ENCODE results near the gene DNAJA1.
"Not testable (repeated sequence)": the region's sequence is repeated elsewhere in the genome, so short reads cannot be mapped to it uniquely, and the experiment has no call there.

DNAJA1 gene

DNA sequence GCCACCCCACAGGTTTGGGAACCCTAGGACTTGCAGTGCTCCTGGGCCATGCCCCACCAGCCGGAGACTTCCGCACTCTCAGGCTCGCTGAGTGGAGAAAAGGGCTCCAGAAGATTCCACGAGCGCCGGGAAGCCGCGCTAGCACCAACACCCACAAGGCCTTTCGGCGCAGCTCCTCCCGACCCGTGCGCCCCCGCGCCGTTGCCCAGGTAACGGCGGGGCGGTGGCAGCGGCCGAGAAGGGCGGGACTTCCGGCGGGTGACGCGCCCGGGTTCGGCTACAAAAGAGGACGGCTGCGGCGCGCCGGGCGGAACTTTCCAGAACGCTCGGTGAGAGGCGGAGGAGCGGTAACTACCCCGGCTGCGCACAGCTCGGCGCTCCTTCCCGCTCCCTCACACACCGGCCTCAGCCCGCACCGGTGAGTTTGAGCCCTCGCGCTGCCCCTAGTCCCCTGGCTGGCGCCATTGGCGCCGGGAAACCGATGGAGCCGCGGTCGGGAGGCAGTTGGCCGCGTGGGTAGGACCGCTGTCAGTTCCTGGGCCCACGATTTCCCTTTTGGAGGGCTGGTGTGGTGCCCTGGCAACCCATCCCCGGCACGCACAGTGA, at the start of gene DNAJA1:
Gene DNAJA1, plus strand, starts transcription at position 308 of the 606 bp plus-strand sequence. CDS start 1,212 bp downstream, outside the sequence.
- peak within 1 kb of the TSS; percentile 82 for H3K4me3 ChIP-seq (ENCODE audit: low read depth, low read length)
- H3K4me1 ChIP-seq (ENCODE audit: control insufficient read depth, insufficient read depth, low read length, unreplicated experiment) = peaks cover 55% of the 10 kb centered on the region
- H3K27me3 ChIP-seq (ENCODE audit: insufficient read depth, low read length) = no peaks in the 10 kb centered on the region
- peak within 1 kb of the TSS; percentile 71 for H3K27ac ChIP-seq (ENCODE audit: low read depth, low read length)
- peak within 1 kb of the TSS; percentile 26 for H2AFZ ChIP-seq (ENCODE audit: low read length, unreplicated experiment)
- H3K79me2 ChIP-seq (ENCODE audit: control insufficient read depth, insufficient read depth, low read length, unreplicated experiment) = peaks cover 89% of the 10 kb centered on the region
- peaks cover 21% of the 10 kb centered on the region for H3K36me3 ChIP-seq (ENCODE audit: insufficient read depth, low read length)

DNA sequence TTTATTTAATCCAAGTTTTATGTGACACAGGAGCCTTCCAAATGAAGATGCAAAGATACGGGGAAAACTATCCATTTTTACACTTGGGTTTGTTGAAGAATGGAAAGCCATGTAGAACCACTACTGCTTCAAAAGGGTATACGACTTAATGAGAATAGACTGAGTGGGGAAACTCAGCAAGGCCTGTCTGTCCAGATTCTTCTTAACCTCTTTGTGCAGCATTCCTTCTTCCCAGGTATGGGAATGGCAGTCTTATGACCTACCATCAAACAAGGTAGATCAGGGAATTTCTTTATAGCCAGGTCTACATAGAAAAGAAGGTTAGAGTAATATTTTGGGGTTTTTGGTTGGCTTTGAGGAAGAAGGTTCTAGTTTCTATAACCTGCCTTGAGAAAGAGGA, 47.0 kb upstream of the DNAJA1 start:
- Histone ChIP-seq H3K4me1 (ENCODE audit: control insufficient read depth, insufficient read depth, low read length, unreplicated experiment) (peaks cover 5% of the 10 kb centered on the region), H3K4me3 (ENCODE audit: low read depth, low read length) (no peak overlapping the region), H3K27ac (ENCODE audit: low read depth, low read length) (no peak overlapping the region), H3K36me3 (ENCODE audit: insufficient read depth, low read length) (peaks cover 18% of the 10 kb centered on the region), H3K79me2 (ENCODE audit: control insufficient read depth, insufficient read depth, low read length, unreplicated experiment) (no peaks in the 10 kb centered on the region), H3K27me3 (ENCODE audit: insufficient read depth, low read length) (no peaks in the 10 kb centered on the region), H2AFZ (ENCODE audit: low read length, unreplicated experiment) (no peak overlapping the region)

DNA sequence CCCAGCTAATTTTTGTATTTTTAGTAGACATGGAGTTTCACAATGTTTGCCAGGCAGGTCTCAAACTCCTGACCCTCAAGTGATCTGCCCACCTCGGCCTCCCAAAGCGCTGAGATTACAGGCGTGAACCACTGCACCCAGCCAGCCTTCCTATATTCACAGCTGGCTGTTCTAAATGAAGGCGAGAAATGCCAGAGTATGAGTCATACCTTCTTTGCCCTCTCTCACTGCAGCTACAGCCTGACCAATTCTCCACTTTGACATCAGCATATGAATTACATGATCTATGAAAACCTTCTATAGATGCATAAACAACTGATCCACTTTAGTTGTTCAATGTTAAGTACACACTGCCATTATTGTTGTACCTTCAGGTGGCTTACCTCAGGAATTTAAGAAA, 38.1 kb upstream of the DNAJA1 start:
- no peak overlapping the region for H3K4me3 ChIP-seq (ENCODE audit: low read depth, low read length)

DNA sequence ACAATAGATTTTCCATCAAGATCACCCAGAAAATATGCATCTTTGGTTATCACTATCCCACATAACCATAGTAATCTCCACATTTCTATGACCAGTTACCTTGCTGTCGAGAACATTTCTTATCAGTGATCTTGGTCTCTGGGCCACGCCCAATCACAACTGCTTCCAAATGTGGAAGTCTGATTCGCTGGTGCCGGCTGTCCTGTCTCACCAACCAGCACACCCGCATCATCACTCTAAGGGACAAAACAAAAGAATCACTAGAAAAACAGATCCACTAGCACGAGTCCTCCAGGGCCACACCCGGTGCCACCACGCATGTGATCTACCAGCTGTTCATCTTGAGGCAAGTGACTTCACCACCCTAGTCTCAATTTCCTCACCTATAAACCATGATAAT, 35.4 kb upstream of the DNAJA1 start:
- no peak overlapping the region for H2AFZ ChIP-seq (ENCODE audit: low read length, unreplicated experiment)
- H3K4me1 ChIP-seq (ENCODE audit: control insufficient read depth, insufficient read depth, low read length, unreplicated experiment) = no peaks in the 10 kb centered on the region
- H3K79me2 ChIP-seq (ENCODE audit: control insufficient read depth, insufficient read depth, low read length, unreplicated experiment) = peaks cover 36% of the 10 kb centered on the region
- H3K27me3 ChIP-seq (ENCODE audit: insufficient read depth, low read length) = no peaks in the 10 kb centered on the region
- H3K4me3 ChIP-seq (ENCODE audit: low read depth, low read length) = no peak overlapping the region
- peak overlapping the region; percentile 29; the same call in 1 of the 2 replicates for H3K27ac ChIP-seq (ENCODE audit: low read depth, low read length)
- H3K36me3 ChIP-seq (ENCODE audit: insufficient read depth, low read length) = peaks cover 18% of the 10 kb centered on the region

More for the DNA sequence above, 38.1 kb upstream of the DNAJA1 start:
- H3K36me3 ChIP-seq (ENCODE audit: insufficient read depth, low read length) = peaks cover 28% of the 10 kb centered on the region
- H3K27ac ChIP-seq (ENCODE audit: low read depth, low read length) = no peak overlapping the region
- no peak overlapping the region for H2AFZ ChIP-seq (ENCODE audit: low read length, unreplicated experiment)
- peaks cover 19% of the 10 kb centered on the region for H3K79me2 ChIP-seq (ENCODE audit: control insufficient read depth, insufficient read depth, low read length, unreplicated experiment)
- no peaks in the 10 kb centered on the region for H3K4me1 ChIP-seq (ENCODE audit: control insufficient read depth, insufficient read depth, low read length, unreplicated experiment)
- H3K27me3 ChIP-seq (ENCODE audit: insufficient read depth, low read length) = no peaks in the 10 kb centered on the region

DNA sequence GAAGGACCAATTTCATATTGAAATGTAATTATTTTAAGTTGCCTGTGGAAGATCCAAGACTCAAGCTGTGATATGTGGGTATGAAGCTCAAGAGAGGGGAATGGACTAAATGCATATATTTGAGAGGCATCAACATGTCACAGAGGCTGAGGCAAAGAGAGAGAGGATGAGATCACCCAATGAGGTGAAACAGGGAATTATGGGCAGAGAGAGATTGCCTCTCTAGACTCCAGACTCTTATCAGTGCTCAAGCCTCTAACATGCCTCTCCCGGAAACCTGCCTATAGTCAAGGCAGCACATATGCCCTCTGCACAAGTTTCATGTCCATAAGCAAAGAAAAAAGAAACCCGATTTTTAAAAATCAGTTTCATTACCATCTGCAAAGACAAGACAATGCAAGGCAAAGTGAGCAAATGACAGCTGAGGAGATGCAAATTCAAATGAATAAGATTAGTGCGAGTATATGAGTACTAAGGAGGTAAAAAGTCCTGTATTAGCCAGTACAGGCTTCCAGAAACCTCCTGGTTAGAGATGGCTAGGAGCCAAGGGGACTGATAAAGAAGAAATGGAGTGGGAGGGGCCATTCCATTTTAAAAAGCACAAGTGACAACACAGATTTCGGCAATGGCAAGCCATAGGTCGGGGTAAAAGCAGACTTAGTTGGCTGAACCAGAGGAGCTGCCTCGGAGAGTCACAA, 33.0 kb upstream of the DNAJA1 start:
- no peak overlapping the region for H2AFZ ChIP-seq (ENCODE audit: low read length, unreplicated experiment)
- no peak overlapping the region for H3K27ac ChIP-seq (ENCODE audit: low read depth, low read length)
- peaks cover 23% of the 10 kb centered on the region for H3K36me3 ChIP-seq (ENCODE audit: insufficient read depth, low read length)
- no peaks in the 10 kb centered on the region for H3K4me1 ChIP-seq (ENCODE audit: control insufficient read depth, insufficient read depth, low read length, unreplicated experiment)
- no peaks in the 10 kb centered on the region for H3K27me3 ChIP-seq (ENCODE audit: insufficient read depth, low read length)
- H3K4me3 ChIP-seq (ENCODE audit: low read depth, low read length) = no peak overlapping the region
- peaks cover 52% of the 10 kb centered on the region for H3K79me2 ChIP-seq (ENCODE audit: control insufficient read depth, insufficient read depth, low read length, unreplicated experiment)

DNA sequence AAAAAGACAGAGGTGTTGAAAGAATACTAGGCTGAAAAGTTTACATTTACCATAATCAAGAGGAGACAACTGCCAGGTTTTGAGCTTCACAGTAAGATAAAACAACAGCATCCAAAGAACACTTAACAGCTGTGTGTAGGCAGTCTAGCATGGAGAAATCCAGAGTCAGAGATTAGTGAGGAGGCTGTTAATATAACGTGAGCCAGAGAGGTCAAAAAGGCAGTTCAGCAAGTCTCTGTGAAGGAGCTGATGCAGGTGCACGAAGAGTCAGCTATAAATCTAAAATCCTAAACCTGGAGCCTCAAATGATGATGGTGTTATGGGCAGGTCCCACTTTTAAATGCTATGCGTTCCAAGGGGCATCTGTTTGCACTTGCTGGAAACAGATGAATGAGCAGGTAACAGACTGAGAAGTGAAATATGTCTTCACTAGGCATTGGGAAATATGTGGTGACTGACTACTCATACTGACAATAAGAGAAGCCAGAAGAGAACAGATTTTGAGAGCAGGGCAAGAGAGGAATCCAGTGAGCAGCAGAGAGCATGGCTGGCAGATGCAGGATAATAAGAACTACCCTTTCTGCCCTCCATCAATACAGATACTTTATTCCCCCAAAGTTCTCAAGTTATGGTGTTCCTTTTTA, 32.4 kb upstream of the DNAJA1 start:
- Histone ChIP-seq H3K4me1 (ENCODE audit: control insufficient read depth, insufficient read depth, low read length, unreplicated experiment) (no peaks in the 10 kb centered on the region), H2AFZ (ENCODE audit: low read length, unreplicated experiment) (no peak overlapping the region), H3K27ac (ENCODE audit: low read depth, low read length) (no peak overlapping the region), H3K27me3 (ENCODE audit: insufficient read depth, low read length) (no peaks in the 10 kb centered on the region), H3K79me2 (ENCODE audit: control insufficient read depth, insufficient read depth, low read length, unreplicated experiment) (peaks cover 58% of the 10 kb centered on the region), H3K36me3 (ENCODE audit: insufficient read depth, low read length) (peaks cover 17% of the 10 kb centered on the region), H3K4me3 (ENCODE audit: low read depth, low read length) (no peak overlapping the region)

DNA sequence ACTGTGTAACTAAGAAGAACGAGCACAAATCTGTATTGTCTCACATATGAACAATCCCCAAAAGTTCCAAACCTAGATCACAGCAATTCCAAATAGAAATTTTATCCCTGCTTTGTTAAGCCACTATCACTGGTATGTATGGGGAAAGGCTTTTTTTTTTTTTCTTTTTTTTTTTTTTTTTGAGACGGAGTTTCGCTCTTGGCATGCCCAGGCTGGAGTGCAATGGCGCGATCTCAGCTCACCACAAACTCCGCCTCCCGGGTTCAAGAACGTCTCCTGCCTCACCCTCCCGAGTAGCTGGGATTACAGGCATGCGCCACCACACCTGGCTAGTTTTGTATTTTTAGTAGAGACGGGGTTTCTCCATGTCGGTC, 24.4 kb upstream of the DNAJA1 start:
- H3K27ac ChIP-seq (ENCODE audit: low read depth, low read length) = peak overlapping the region; percentile 84
- not testable (repeated sequence) for H2AFZ ChIP-seq (ENCODE audit: low read length, unreplicated experiment)

DNA sequence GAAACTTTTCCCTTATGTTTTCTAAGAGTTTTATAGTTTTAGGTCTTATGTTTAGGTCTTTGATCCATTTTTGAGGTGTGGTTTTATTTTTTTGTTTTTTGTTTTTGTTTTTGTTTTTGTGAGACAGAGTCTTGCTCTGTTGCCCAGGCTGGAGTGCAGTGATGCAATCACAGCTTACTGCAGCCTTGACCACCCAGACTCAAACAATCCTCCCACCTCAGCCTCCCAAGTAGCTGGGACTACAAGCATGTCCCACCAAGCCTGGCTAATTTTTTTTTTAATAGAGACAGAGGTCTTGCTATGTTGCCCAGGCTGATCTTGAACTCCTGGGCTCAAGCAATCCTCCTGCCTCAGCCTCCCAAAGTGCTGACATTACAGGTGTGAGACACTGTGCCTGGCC, 19.7 kb upstream of the DNAJA1 start:
- H3K4me1 ChIP-seq (ENCODE audit: control insufficient read depth, insufficient read depth, low read length, unreplicated experiment); H3K4me3 ChIP-seq (ENCODE audit: low read depth, low read length); H3K27me3 ChIP-seq (ENCODE audit: insufficient read depth, low read length); H2AFZ ChIP-seq (ENCODE audit: low read length, unreplicated experiment); H3K36me3 ChIP-seq (ENCODE audit: insufficient read depth, low read length); H3K27ac ChIP-seq (ENCODE audit: low read depth, low read length); H3K79me2 ChIP-seq (ENCODE audit: control insufficient read depth, insufficient read depth, low read length, unreplicated experiment): not testable (repeated sequence)

More for the DNA sequence above, 24.4 kb upstream of the DNAJA1 start:
- peaks cover 38% of the 10 kb centered on the region for H3K79me2 ChIP-seq (ENCODE audit: control insufficient read depth, insufficient read depth, low read length, unreplicated experiment)
- peak overlapping the region; percentile 98 for H3K4me3 ChIP-seq (ENCODE audit: low read depth, low read length)
- not testable (repeated sequence) for H3K36me3 ChIP-seq (ENCODE audit: insufficient read depth, low read length); H3K27me3 ChIP-seq (ENCODE audit: insufficient read depth, low read length)
- peaks cover 17% of the 10 kb centered on the region for H3K4me1 ChIP-seq (ENCODE audit: control insufficient read depth, insufficient read depth, low read length, unreplicated experiment)

DNA sequence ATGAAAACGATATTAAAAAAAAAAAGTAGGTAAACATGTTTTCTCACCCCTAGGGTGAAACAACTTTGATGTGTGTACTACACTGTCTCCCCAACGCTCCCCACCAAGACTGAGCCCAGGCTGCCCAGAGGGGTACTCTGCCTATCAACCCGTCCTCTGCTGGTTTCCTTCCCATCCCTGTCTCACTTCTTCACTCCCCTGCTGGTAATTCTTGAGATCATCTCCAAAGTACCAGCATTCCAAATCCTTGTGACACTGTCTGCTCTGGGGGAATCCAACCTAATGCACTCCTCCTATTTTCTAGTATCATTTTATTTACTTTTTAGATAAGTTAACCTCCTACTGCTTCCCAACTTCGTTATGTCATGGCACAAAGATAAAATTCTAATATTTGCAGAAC, 17.3 kb upstream of the DNAJA1 start:
- no peaks in the 10 kb centered on the region for H3K36me3 ChIP-seq (ENCODE audit: insufficient read depth, low read length)
- no peak overlapping the region for H3K27ac ChIP-seq (ENCODE audit: low read depth, low read length)
- peaks cover 5% of the 10 kb centered on the region for H3K79me2 ChIP-seq (ENCODE audit: control insufficient read depth, insufficient read depth, low read length, unreplicated experiment)
- H2AFZ ChIP-seq (ENCODE audit: low read length, unreplicated experiment) = no peak overlapping the region
- H3K4me3 ChIP-seq (ENCODE audit: low read depth, low read length) = no peak overlapping the region
- H3K27me3 ChIP-seq (ENCODE audit: insufficient read depth, low read length) = no peaks in the 10 kb centered on the region
- no peaks in the 10 kb centered on the region for H3K4me1 ChIP-seq (ENCODE audit: control insufficient read depth, insufficient read depth, low read length, unreplicated experiment)

DNA sequence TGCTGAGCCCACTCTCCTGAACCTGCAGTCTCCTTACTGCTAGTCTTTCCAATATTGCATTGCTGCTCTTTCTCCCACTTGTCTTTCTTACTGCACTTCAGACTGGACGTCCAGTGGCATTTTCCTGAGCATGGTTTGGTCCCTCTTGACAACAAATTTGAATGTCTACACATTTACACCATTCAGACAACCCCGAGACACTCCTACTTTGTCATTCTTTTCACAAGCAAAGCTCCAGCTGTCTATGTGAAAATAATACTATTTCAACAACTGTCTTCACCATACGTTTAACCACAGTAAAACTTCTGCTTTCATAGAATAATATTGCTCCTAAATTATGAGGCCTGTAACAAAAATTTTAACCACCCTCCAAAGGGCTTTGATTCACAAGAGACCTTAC, 13.2 kb upstream of the DNAJA1 start:
- Histone ChIP-seq H3K79me2 (ENCODE audit: control insufficient read depth, insufficient read depth, low read length, unreplicated experiment) (peaks cover 12% of the 10 kb centered on the region), H2AFZ (ENCODE audit: low read length, unreplicated experiment) (no peak overlapping the region), H3K27ac (ENCODE audit: low read depth, low read length) (no peak overlapping the region), H3K4me1 (ENCODE audit: control insufficient read depth, insufficient read depth, low read length, unreplicated experiment) (no peaks in the 10 kb centered on the region), H3K36me3 (ENCODE audit: insufficient read depth, low read length) (no peaks in the 10 kb centered on the region), H3K27me3 (ENCODE audit: insufficient read depth, low read length) (no peaks in the 10 kb centered on the region), H3K4me3 (ENCODE audit: low read depth, low read length) (no peak overlapping the region)

Data from ACC112 (cell line).